Activated B cell treated with CpG ODN at 0.5 μM for 24 hours (primary cell): Measurements from ENCODE around the gene ALPI. TPM values are rescaled to one million over a fixed set of nuclear protein-coding genes. Genes with fewer than 3 reads are reported as not detected.
A peak's percentile ranks its signal among the peaks of the same experiment; 100 is the strongest.

ENCODE experiments used
- ATAC-seq: fragments of 200-7000 bp; cut with Tn5 transposase; one replicate; pipeline ENCODE4 v1.10.0; 2021; ENCODE audit warnings: low read depth, mild to moderate bottlenecking, moderate library complexity
- CTCF ChIA-PET: fragments of 350-600 bp; sonication (Branson Sonifier 250); formaldehyde crosslinking; loops from one replicate; lab custom pipeline; 2021; ENCODE audit warnings: antibody characterized with exemption; lab: Charles Lee
- POLR2A ChIA-PET: fragments of 350-600 bp; sonication (Branson Sonifier 250); formaldehyde crosslinking; loops from one replicate; lab custom pipeline; 2021; ENCODE audit warnings: antibody characterized with exemption; lab: Charles Lee
- DNase-seq: peaks from one replicate; pipeline ENCODE4 v3.0.0; 2022
- H3K27ac Mint-ChIP-seq: one replicate; pipeline ENCODE4 v1.8.0; 2020; ENCODE audit warnings: mixed read lengths
- H3K27me3 Mint-ChIP-seq: one replicate; pipeline ENCODE4 v1.8.0; 2021; ENCODE audit warnings: mixed read lengths
- H3K36me3 Mint-ChIP-seq: one replicate; pipeline ENCODE4 v1.8.0; 2021; ENCODE audit warnings: low read depth, mixed read lengths
- H3K4me1 Mint-ChIP-seq: one replicate; pipeline ENCODE4 v1.8.0; 2021; ENCODE audit warnings: mixed read lengths
- H3K4me3 Mint-ChIP-seq: one replicate; pipeline ENCODE4 v1.8.0; 2020; ENCODE audit warnings: mild to moderate bottlenecking, mixed read lengths
- H3K9me3 Mint-ChIP-seq: one replicate; pipeline ENCODE4 v1.8.0; 2020; ENCODE audit warnings: mixed read lengths
- CTCF ChIP-seq: fragments of 200-600 bp; IDR thresholded peaks from one replicate; pipeline ENCODE4 v1.8.0; 2022; ENCODE audit warnings: antibody characterized with exemption, mild to moderate bottlenecking
- intact Hi-C: fragments of 100-400 bp; cut with micrococcal nuclease; formaldehyde crosslinking; loops from one replicate; pipeline ENCODE4 v1.15.1; 2024
- total RNA-seq: library from RNA; stranded (reverse); gene quantifications from 2 replicates; pipeline ENCODE4 v1.2.3, GENCODE V29; 2022

ALPI gene
- total RNA-seq, 1 donor from 2014 or later = not detected

DNA sequence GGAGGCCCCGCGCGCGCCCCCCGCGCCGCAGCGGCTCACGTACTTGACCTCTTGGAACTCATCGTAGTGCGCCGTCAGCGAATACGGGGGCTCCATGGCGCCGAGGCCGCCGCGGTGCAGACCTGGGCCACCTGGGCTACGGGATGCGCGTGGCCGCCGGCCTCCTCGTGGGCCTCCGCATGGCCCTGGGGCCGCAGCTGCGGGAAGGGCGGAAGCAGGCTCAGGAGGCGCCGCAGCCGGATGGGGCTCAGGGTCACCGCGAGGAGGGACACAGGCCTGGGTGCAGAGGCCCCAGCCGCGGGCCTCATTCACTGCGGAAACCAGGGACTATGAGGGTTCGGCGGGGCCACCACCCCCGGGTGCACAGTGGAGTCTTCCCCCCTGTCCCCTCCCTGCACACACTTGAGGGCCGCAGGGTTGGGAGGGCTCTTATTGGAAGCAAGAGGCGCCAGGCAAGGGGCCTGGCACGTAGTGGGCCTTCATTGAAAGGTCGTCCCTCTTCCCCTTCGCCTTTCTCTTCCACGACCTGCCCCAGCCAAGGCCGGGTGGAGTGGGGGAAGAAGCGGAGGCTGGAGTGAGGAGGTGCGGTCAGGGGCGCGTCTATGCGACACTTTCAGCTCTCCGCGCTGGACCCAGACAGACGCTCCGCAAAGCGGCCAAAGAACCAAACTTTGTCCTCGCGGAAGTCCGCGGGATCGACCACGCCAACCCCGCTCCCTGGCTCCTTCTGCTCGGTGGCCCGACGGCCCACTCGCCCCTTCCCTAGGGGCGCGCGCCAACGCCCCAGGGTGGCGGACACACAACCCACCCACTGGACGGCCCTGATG, 30.8 kb downstream of the ALPI start:
- peak overlapping the region; percentile 44 for H3K4me3 Mint-ChIP-seq
- peaks cover 15% of the 10 kb centered on the region for H3K4me1 Mint-ChIP-seq
- peaks cover 46% of the 10 kb centered on the region for H3K27me3 Mint-ChIP-seq
- TF ChIP-seq CTCF = no peak
- no peak overlapping the region for H3K27ac Mint-ChIP-seq
- no peak for ATAC-seq
- DNase-seq = no peak
- no peaks in the 10 kb centered on the region for H3K9me3 Mint-ChIP-seq
- POLR2A ChIA-PET = no interaction called here
- CTCF ChIA-PET = no interaction called here
- intact Hi-C loops = no loop called here
- H3K36me3 Mint-ChIP-seq = no peaks in the 10 kb centered on the region

DNA sequence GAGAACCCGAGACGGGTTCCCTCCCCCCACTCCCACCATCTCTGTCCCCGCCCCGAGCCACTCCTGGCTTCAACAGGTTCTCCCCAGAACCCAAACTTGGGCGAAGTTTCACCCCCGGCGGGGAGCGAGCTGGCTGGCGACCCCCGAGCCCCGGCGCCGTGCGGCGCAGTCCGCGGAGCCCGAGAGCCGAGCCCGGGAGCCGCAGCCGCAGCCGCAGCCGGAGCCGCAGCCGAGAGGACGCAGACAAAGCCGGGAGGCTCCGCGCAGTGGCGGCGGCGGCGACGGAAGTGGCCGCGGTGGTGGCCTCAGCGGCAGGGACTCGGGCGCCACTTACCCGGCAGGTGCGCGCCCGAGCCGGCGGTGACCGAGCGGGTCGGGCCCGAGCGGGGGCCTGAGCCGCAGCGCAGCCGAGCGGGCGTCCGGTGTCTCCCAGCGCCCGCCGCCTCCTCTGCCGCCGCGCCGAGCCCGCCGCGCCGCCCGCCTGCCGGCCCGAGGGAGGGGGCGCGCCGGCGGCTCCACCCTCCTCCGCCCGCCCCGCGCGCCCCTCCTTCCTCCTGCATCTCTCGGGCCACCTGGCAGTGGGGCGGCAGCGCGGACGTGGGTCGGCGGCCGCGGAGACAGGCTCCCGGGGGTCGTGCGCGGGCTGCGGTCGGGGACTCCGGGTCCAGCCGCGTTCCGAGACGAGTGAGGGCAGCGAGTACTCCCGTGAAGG, 31.6 kb downstream of the ALPI start, which contains the start of gene ECEL1:
ECEL1 (minus strand) TSS at position 450 of the 712 bp plus-strand sequence. CDS start 1,181 bp downstream, outside the sequence.
- H3K27me3 Mint-ChIP-seq = peaks cover 44% of the 10 kb centered on the region
- CTCF ChIA-PET = no interaction called here

GRCh38 chr2:232488097-232488711, 32.3 kb downstream of the ALPI start:
- no peak for TF ChIP-seq CTCF
- ChIA-PET POLR2A (no interaction called here), CTCF (no interaction called here)
- peak overlapping the region; percentile 24 for H3K4me3 Mint-ChIP-seq
- peaks cover 41% of the 10 kb centered on the region for H3K27me3 Mint-ChIP-seq
- H3K9me3 Mint-ChIP-seq = no peaks in the 10 kb centered on the region
- intact Hi-C loops = no loop called here
- ATAC-seq = no peak
- no peak overlapping the region for H3K27ac Mint-ChIP-seq
- H3K36me3 Mint-ChIP-seq = no peaks in the 10 kb centered on the region
- no peak for DNase-seq
- H3K4me1 Mint-ChIP-seq = peaks cover 15% of the 10 kb centered on the region

More for the DNA sequence above, 31.6 kb downstream of the ALPI start, which contains the start of gene ECEL1:
- Mint-ChIP-seq H3K4me3 (peak within 1 kb of the TSS; percentile 44), H3K4me1 (peaks cover 15% of the 10 kb centered on the region), H3K27ac (no peak within 1 kb of the TSS), H3K9me3 (no peaks in the 10 kb centered on the region), H3K36me3 (no peaks in the 10 kb centered on the region)
- ATAC-seq = no peak
- POLR2A ChIA-PET = no interaction called here
- intact Hi-C loops = no loop called here
- no peak for DNase-seq
- TF ChIP-seq CTCF = no peak

DNA sequence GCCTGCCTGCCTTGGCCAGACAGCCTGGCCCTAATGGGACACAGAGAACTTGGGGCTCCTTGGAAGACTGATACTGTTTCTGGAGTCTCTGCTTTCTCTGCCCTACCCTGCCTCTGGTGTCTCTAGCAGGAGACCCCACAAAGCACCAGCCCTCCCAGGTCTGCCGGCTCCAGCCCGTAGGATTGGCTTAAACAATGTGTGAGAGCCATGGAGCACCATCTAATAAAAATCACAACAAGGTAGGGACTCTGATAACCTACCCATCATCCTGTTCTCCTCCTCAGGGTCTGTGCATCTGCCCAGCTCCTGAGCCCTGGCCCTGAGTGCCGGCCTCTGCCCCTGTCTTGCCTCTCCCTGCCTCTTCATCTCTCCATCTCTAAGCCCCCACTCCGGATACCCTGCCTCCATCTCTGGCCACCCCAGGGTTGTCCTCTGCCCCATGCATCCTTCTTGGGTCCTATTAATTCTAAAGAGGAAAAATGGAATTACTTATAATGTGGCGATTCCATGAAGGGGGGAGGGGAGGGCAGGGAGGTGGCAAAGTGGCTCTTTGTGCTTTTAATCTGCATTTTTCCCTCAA, 32.9 kb downstream of the ALPI start:
- ChIA-PET POLR2A (no interaction called here), CTCF (interaction anchor here (0.6 kb wide), 1 partner anchor 260 kb away, joined by 5 read pairs; no protein-coding TSS in a partner anchor)
- Mint-ChIP-seq H3K36me3 (no peaks in the 10 kb centered on the region), H3K27me3 (peaks cover 40% of the 10 kb centered on the region), H3K4me1 (peaks cover 15% of the 10 kb centered on the region), H3K27ac (no peak overlapping the region), H3K4me3 (no peak overlapping the region), H3K9me3 (no peaks in the 10 kb centered on the region)
- DNase-seq (no peak), ATAC-seq (no peak)
- TF ChIP-seq CTCF = no peak
- intact Hi-C loops = no loop called here
